PC-9 (cell line): ENCODE results near the gene CAMTA1.

Experiments
- EZH2 ChIP-seq: fragments of 200-600 bp; sonication (generic); IDR thresholded peaks from 2 replicates; pipeline ENCODE4 v1.8.0; 2017; ENCODE audit warnings: antibody characterized with exemption, low read depth
- TF ChIP-seq, protein P1 (sequence below): fragments of 200-600 bp; sonication (generic); conservative IDR thresholded peaks from 2 replicates; pipeline ENCODE4 v1.6.1; 2017; ENCODE audit warnings: mixed run types, antibody characterized with exemption, mild to moderate bottlenecking, moderate library complexity

- no peak for TF ChIP-seq EZH2
- TF ChIP-seq, protein P1, sequence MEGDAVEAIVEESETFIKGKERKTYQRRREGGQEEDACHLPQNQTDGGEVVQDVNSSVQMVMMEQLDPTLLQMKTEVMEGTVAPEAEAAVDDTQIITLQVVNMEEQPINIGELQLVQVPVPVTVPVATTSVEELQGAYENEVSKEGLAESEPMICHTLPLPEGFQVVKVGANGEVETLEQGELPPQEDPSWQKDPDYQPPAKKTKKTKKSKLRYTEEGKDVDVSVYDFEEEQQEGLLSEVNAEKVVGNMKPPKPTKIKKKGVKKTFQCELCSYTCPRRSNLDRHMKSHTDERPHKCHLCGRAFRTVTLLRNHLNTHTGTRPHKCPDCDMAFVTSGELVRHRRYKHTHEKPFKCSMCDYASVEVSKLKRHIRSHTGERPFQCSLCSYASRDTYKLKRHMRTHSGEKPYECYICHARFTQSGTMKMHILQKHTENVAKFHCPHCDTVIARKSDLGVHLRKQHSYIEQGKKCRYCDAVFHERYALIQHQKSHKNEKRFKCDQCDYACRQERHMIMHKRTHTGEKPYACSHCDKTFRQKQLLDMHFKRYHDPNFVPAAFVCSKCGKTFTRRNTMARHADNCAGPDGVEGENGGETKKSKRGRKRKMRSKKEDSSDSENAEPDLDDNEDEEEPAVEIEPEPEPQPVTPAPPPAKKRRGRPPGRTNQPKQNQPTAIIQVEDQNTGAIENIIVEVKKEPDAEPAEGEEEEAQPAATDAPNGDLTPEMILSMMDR, result no peak
Observed at GRCh38 chr1:7227654-7228053, 442.4 kb downstream of the CAMTA1 start.
